Esophagus squamous epithelium (tissue), 4 donors: Measurements from ENCODE around the gene ADA.

Experiments
- CTCF ChIP-seq, 6 experiments: fragments of 450-650 bp in 4 of 6; fragments of 200-600 bp in 2 of 6; sonication (generic) in 2 of 6; IDR thresholded peaks; one replicate each; pipeline ENCODE4 v1.5.1; 2016 to 2019; ENCODE audit warnings: antibody characterized with exemption in 6 of 6, mild to moderate bottlenecking in 4 of 6, moderate library complexity in 4 of 6
- POLR2A ChIP-seq, 4 donors: fragments of 450-650 bp; IDR thresholded peaks; one replicate each; pipeline ENCODE4 v1.6.1; 2017; ENCODE audit warnings: antibody characterized with exemption in 4 of 4, mild to moderate bottlenecking in 4 of 4, moderate library complexity in 3 of 4

- TF ChIP-seq POLR2A (IDR thresholded peaks at IDR 0.05) (no peak), CTCF (IDR thresholded peaks at IDR 0.05) (no peak)
Measured at GRCh38 chr20:44603327-44603726, 48.2 kb downstream of the ADA start.
